PC-9 (cell line): ENCODE measurements around the gene HAGHL. TPM values are rescaled to one million over a fixed set of nuclear protein-coding genes. Genes with fewer than 3 reads are reported as not detected.
A peak's percentile ranks its signal among the peaks of the same experiment; 100 is the strongest.

Experiments
- BruUV-seq: library from RNA; stranded (reverse); fragments of 400-500 nt; replicated peaks from 2 replicates; lab custom pipeline; 2021; lab: Mats Ljungman, UMichigan
- CTCF ChIA-PET: fragments of 300-600 bp; sonication (Branson Sonifier 250); formaldehyde crosslinking; loops from one replicate; lab custom pipeline; 2022; ENCODE audit warnings: antibody characterized with exemption; lab: Charles Lee
- POLR2A ChIA-PET: fragments of 300-600 bp; sonication (Branson Sonifier 250); formaldehyde crosslinking; loops from one replicate; lab custom pipeline; 2022; ENCODE audit warnings: antibody characterized with exemption; ENCODE audit not compliant: unreplicated experiment; lab: Charles Lee
- DNase-seq, 2 experiments: peaks; one replicate each; pipeline versions ENCODE4 v3.0.0 to v3.0.0-alpha.2; 2015 to 2022; ENCODE audit warnings: mixed read lengths in 1 of 2
- H2AFZ ChIP-seq: fragments of 200-600 bp; sonication (generic); 2 replicates; pipeline ENCODE4 v1.8.1; 2017; ENCODE audit warnings: antibody characterized with exemption
- H3F3A ChIP-seq: fragments of 200-600 bp; sonication (generic); 2 replicates; pipeline ENCODE4 v1.8.1; 2017; ENCODE audit warnings: antibody characterized with exemption, mild to moderate bottlenecking, low read depth; ENCODE audit not compliant: insufficient read depth
- H3K27ac ChIP-seq: fragments of 200-600 bp; sonication (generic); 2 replicates; pipeline ENCODE4 v1.6.1; 2016; ENCODE audit warnings: mixed run types
- H3K27me3 ChIP-seq: fragments of 200-600 bp; sonication (generic); 2 replicates; pipeline ENCODE4 v1.6.1; 2016; ENCODE audit warnings: low read depth, mixed run types; ENCODE audit not compliant: insufficient read depth
- H3K36me3 ChIP-seq: fragments of 200-600 bp; sonication (generic); 2 replicates; pipeline ENCODE4 v1.6.1; 2016; ENCODE audit warnings: low read depth, mixed run types
- H3K4me1 ChIP-seq: fragments of 200-600 bp; sonication (generic); replicated peaks from 2 replicates; pipeline ENCODE4 v1.6.1; 2016; ENCODE audit warnings: mixed run types; ENCODE audit not compliant: insufficient read depth
- H3K4me2 ChIP-seq: fragments of 200-600 bp; sonication (generic); 2 replicates; pipeline ENCODE4 v1.6.1; 2017; ENCODE audit warnings: mixed run types
- H3K4me3 ChIP-seq: fragments of 200-600 bp; sonication (generic); 2 replicates; pipeline ENCODE4 v1.6.1; 2016; ENCODE audit warnings: mixed run types
- H3K79me2 ChIP-seq: fragments of 200-600 bp; sonication (generic); 2 replicates; pipeline ENCODE4 v1.6.1; 2017; ENCODE audit warnings: low read depth, mixed run types
- H3K9me2 ChIP-seq: fragments of 200-600 bp; sonication (generic); 2 replicates; pipeline ENCODE4 v1.8.1; 2017; ENCODE audit warnings: mild to moderate bottlenecking; ENCODE audit not compliant: insufficient read depth
- H3K9me3 ChIP-seq: fragments of 200-600 bp; sonication (generic); 2 replicates; pipeline ENCODE4 v1.8.1; 2016; ENCODE audit warnings: low read depth; ENCODE audit not compliant: insufficient read depth
- H4K20me1 ChIP-seq: fragments of 200-600 bp; sonication (generic); 2 replicates; pipeline ENCODE4 v1.8.1; 2017; ENCODE audit not compliant: insufficient read depth
- CTCF ChIP-seq: fragments of 200-600 bp; sonication (generic); conservative IDR thresholded peaks from 2 replicates; pipeline ENCODE4 v1.6.1; 2017; ENCODE audit warnings: mixed run types, antibody characterized with exemption, mild to moderate bottlenecking, moderate library complexity
- EZH2 ChIP-seq: fragments of 200-600 bp; sonication (generic); IDR thresholded peaks from 2 replicates; pipeline ENCODE4 v1.8.0; 2017; ENCODE audit warnings: antibody characterized with exemption, low read depth
- intact Hi-C: fragments of 100-400 bp; cut with micrococcal nuclease; formaldehyde crosslinking; loops from one replicate; pipeline ENCODE4 v1.10.0; 2022; ENCODE audit not compliant: unreplicated experiment
- total RNA-seq: library from RNA; stranded (reverse); gene quantifications from 2 replicates; pipeline ENCODE4 v1.2.3, GENCODE V29; 2021

The HAGHL gene
- total RNA-seq, 1 experiment from 2014 or later, result 31.0 TPM

GRCh38 chr16:680967-681745, 45.8 kb upstream of the HAGHL start:
- POLR2A ChIA-PET, result interaction anchor here (0.5 to 1.1 kb wide), 6 partner anchors 12 to 154 kb away, joined by 3 to 7 read pairs (median 5); partner anchors contain the start of genes CAPN15, CHTF18 and WDR90
- H3K9me2 ChIP-seq, result no peaks in the 10 kb centered on the region
- no peaks in the 10 kb centered on the region for H3K9me3 ChIP-seq
- DNase-seq, result no peak
- peak overlapping the region; percentile 71 for H3K4me3 ChIP-seq
- H3K36me3 ChIP-seq, result no peaks in the 10 kb centered on the region; the same call in 1 of the 2 replicates
- peaks cover 30% of the 10 kb centered on the region for H4K20me1 ChIP-seq
- peak overlapping the region; percentile 86 for H3K4me2 ChIP-seq
- TF ChIP-seq EZH2, result no peak
- no peak; the same call in 1 of the 2 replicates for TF ChIP-seq CTCF
- H3F3A ChIP-seq, result peaks cover 40% of the 10 kb centered on the region; the same call in 1 of the 2 replicates
- no peaks in the 10 kb centered on the region for H3K27me3 ChIP-seq
- H2AFZ ChIP-seq, result no peak overlapping the region
- TSS peak; percentile 48 for BruUV-seq
- intact Hi-C loops, result loop anchor here (5.0 kb wide), 1 partner anchor 154 kb away; the partner anchor contains the start of gene CAPN15
- H3K79me2 ChIP-seq, result peaks cover 33% of the 10 kb centered on the region
- CTCF ChIA-PET, result no interaction called here
- H3K27ac ChIP-seq, result no peak overlapping the region
- H3K4me1 ChIP-seq, result peaks cover 33% of the 10 kb centered on the region

- peaks cover 30% of the 10 kb centered on the region for H4K20me1 ChIP-seq
- intact Hi-C loops, result loop anchor here (5.0 kb wide), 1 partner anchor 155 kb away; the partner anchor contains the start of gene CAPN15
- no peaks in the 10 kb centered on the region for H3K27me3 ChIP-seq
- peaks cover 33% of the 10 kb centered on the region for H3K79me2 ChIP-seq
- no peaks in the 10 kb centered on the region for H3K9me2 ChIP-seq
- peak overlapping the region; percentile 71 for H3K4me3 ChIP-seq
- TSS peak; percentile 38 for BruUV-seq
- H3K9me3 ChIP-seq, result no peaks in the 10 kb centered on the region
- ChIA-PET CTCF (interaction anchor here (0.6 kb wide), 1 partner anchor 33 kb away, joined by 3 read pairs; the partner anchor contains the start of gene METRN), POLR2A (interaction anchor here (0.6 to 0.7 kb wide), 4 partner anchors 92 to 113 kb away, joined by 3 to 7 read pairs (median 6); no protein-coding TSS in a partner anchor)
- peaks cover 40% of the 10 kb centered on the region; the same call in 1 of the 2 replicates for H3F3A ChIP-seq
- no peak overlapping the region for H2AFZ ChIP-seq
- H3K4me2 ChIP-seq, result peak overlapping the region; percentile 86
- no peaks in the 10 kb centered on the region; the same call in 1 of the 2 replicates for H3K36me3 ChIP-seq
- no peak for DNase-seq
- H3K27ac ChIP-seq, result no peak overlapping the region
- no peak for TF ChIP-seq EZH2
- no peak for TF ChIP-seq CTCF
- H3K4me1 ChIP-seq, result peaks cover 33% of the 10 kb centered on the region
Observed at GRCh38 chr16:681746-682427, 45.0 kb upstream of the HAGHL start.
